HG02973 (cell line): ENCODE results near the gene CUX1.

Experiments used
- ATAC-seq: cut with Tn5 transposase; IDR thresholded peaks from one replicate; pipeline ENCODE4 v1.9.1; 2021; ENCODE audit warnings: moderate library complexity; ENCODE audit not compliant: unreplicated experiment

The CUX1 gene, protein sequence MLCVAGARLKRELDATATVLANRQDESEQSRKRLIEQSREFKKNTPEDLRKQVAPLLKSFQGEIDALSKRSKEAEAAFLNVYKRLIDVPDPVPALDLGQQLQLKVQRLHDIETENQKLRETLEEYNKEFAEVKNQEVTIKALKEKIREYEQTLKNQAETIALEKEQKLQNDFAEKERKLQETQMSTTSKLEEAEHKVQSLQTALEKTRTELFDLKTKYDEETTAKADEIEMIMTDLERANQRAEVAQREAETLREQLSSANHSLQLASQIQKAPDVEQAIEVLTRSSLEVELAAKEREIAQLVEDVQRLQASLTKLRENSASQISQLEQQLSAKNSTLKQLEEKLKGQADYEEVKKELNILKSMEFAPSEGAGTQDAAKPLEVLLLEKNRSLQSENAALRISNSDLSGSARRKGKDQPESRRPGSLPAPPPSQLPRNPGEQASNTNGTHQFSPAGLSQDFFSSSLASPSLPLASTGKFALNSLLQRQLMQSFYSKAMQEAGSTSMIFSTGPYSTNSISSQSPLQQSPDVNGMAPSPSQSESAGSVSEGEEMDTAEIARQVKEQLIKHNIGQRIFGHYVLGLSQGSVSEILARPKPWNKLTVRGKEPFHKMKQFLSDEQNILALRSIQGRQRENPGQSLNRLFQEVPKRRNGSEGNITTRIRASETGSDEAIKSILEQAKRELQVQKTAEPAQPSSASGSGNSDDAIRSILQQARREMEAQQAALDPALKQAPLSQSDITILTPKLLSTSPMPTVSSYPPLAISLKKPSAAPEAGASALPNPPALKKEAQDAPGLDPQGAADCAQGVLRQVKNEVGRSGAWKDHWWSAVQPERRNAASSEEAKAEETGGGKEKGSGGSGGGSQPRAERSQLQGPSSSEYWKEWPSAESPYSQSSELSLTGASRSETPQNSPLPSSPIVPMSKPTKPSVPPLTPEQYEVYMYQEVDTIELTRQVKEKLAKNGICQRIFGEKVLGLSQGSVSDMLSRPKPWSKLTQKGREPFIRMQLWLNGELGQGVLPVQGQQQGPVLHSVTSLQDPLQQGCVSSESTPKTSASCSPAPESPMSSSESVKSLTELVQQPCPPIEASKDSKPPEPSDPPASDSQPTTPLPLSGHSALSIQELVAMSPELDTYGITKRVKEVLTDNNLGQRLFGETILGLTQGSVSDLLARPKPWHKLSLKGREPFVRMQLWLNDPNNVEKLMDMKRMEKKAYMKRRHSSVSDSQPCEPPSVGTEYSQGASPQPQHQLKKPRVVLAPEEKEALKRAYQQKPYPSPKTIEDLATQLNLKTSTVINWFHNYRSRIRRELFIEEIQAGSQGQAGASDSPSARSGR (N-terminal part only)

DNA sequence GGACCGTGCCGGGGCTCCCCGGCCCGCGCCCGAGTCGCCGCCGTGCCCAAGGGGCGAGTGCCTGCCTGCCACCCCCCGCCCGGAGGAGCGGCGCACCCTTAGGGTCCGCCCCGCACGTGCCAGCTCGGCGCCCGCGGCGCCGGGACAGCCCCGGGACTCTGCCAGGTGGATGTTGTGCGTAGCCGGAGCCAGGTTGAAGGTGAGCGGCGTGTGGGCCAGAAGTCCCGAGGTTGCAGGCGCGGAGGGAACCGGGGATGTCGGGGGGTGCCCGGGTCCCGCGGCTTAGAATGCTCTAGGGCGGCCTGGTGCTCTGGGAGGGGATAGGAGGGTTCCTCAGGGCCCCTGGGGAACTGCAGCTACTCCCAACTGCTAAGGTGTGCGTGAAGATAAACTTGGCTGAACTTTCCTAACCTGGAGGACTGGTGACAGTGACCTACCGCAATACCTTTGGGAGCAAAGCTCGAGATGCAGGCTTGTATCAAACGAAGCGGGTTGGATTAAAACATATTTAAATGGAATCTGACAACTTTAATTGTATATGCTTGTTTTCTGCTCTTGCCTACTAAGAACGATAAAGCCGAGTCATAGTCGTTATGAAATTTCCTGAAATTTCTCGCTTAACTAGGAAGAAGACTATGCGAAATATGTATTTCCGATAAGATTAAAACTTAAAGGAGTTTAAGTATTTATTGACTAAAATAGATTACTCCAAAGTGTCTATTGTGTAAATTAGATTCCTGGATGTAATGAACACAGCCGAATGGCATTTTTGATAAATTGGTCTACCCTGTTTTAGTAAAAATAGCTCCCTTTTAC, at the start of gene CUX1:
TSS of gene CUX1 (plus strand) at position 156 of the 816 bp plus-strand sequence. CDS start at position 170, 14 bp downstream.
- ATAC-seq = no peak

DNA sequence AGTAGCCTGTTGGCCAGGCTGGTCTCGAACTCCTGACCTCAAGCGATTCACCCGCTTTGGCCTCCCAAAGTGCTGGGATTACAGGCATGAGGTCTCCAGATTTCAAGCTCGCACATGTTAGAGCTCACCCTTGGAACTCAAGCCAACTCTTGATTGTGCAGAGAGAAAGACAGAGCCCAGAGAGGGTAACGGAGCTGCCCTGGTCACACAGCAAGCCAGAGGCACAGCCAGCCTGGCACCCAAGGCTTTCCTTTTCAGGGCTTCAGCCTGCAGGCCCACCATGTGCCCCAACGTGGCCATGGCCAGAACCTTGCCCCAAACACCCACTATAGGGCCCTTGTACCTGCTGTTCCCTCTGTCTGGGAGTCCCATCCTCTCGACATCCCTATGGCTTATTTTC, 49.1 kb upstream of the CUX1 start:
- ATAC-seq = no peak

DNA sequence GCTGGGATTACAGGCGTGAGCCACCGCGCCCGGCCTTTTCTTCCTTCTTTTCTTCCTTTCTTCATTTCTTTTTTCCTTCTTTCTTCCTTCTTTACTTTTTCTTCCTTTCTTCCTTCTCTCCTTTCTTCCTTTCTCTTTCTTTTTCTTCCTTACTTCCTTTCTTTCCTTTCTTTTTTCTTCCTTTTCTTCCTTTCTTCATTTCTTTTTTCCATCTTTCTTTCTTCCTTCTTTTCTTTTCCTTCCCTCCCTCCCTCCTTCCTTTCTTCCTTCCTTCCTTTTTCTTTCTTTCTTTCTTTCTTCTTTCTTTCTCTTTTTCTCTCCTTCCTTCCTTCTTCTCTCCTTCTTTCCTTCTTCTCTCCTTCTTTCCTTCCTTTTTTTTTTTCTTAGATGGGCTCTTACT, 47.0 kb upstream of the CUX1 start:
- no peak for ATAC-seq

DNA sequence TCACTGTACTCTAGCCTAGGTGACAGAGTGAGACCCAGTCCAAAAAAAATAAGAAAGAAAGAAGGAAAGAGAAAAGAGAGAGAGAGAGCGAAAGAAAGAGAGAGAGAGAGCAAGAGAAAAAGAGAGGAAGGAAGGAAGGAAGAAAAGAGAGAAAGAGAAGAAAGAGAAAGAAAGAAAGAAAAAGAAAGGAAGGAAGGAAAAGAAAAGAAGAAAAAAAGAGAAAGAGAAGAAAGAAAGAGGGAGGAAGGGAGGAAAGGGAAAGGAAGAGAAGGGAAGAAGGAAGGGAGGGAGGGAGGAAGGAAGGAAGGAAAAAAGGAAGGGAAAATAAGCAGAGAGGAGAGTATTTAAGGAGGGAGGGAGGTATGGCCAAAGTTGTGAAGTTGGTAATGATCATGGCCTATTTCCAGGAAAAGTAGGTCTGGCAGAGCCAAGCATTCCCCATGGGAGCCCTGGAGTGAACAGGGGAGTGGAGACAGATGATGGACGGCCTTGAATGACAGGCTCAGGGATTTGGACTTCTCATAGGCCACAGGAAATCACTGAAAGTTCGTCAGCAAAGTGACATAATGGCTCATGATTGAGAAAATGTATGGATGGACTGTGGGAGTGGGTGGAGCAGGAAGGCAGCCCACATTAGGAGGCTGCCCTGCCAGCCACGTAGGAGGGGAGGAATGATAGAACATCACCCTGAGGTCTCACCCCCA, 44.8 kb upstream of the CUX1 start:
- no peak for ATAC-seq

DNA sequence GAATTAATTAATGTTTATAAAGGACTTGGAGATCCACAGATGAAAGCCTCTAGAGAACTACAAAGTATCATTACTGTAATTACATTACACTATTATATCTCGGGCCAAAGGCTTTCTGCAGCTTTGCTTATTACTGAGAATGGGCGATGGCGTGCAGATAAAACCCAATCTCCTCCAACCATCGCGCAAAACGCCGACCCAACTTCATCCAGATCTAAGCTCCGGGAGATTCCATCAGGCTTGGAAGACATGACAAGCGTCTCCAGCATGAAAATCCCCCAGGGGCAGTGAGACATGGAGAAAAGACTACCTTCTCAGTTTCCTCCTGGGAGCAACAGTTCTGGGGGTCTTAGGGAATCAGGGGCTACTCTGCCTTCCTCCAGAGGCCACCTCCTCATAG, 42.2 kb upstream of the CUX1 start:
- ATAC-seq = no peak

DNA sequence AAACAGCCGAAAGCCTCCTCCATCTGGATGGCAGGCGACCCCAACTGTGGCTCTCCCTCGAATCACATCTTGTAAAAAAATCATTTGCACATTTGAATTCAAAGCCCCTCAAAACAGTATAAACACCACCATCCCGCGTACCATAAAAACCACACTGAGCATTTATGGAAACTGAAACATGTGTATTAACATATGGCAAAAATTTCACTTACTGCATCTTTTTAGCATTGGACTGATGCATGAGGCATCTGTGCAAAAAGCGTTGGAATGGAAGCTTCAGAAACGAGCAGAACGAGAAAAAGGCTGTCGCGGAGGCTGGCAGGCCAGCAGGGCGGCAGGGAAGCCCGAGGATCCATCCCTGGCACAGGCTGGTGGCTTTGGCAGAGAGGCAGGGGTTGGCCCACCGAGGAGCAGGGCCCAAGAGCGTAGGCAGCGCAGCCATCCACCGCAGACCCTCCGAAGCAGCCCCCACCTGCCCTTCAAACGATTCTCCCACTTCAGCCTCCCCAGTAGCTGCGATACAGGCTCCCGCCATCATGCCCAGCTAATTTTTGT, 39.3 kb upstream of the CUX1 start:
- ATAC-seq = no peak

DNA sequence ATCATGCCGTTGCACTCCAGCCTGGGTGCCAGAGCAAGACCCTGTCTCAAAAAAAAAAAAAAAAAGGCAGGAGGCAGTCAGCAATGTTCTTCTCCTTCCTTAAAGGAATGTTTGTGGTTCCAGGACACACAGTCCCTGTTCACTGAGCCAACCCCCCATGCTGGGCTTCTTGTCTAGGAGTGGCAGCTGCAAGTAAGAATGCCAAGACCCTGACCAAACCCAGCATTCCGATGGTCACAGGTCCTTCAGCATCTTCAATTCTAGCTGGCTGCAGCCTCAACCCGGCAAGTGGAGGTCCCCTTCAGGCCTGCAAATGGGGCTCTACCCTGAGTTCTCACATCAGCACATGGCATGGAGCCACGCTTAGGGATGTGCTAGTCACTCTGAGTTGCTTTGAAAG, 38.2 kb upstream of the CUX1 start:
- no peak for ATAC-seq

DNA sequence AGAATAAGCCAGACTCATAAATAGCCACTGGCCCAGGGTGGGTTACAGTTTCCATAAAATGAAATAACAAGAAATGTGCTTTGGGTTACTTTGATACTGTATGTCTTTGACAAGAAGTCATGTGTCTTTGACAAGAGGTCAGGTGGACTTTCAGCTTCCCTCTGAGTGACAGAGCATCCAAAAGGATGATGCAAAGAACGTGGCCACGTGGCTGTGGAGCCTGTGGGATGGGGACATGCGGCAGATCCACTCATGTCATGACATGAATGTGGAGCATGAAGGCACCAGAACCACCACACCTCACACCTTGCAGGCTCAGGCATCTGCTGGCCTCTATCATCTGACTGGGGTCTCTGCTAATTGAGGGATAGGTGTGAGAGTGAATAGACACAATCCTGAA, 37.1 kb upstream of the CUX1 start:
- no peak for ATAC-seq

DNA sequence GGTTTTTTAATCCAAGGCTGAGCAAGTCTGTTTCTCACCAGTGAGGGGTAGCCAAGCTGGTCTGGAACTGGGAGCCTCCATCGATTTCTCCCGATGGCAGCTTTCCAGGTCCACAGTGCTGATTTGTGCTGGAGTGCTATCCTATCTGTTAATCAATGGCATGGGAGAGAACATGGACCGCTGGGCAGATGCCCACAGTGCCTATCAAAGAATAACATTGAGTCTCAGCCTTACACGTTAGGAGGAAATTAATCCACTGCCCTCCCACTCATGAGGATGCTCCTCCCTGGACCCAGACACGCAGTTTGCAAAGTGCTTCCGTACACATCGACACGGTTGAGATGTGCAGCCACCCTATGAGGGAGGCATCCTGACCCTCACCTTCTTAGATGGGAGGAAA, 36.0 kb upstream of the CUX1 start:
- ATAC-seq = no peak

DNA sequence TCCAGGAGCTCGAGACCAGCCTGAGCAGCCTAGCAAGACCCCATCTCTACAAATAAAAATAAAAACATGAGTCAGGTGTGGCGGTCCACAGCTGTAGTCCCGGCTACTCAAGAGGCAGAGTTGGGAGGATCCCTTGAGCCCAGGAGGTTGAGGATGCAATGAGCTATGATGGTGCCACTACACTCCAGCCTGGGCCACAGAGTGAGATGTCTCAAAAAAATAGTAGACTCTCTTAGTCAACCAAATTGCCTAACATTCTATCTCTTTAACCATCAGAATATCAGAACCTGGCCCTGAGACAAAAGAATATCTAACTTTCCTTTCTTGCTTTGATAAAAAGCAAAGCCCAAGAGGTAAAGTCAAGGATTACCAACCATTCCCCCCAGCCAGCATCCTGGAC, 35.0 kb upstream of the CUX1 start:
- ATAC-seq = no peak

DNA sequence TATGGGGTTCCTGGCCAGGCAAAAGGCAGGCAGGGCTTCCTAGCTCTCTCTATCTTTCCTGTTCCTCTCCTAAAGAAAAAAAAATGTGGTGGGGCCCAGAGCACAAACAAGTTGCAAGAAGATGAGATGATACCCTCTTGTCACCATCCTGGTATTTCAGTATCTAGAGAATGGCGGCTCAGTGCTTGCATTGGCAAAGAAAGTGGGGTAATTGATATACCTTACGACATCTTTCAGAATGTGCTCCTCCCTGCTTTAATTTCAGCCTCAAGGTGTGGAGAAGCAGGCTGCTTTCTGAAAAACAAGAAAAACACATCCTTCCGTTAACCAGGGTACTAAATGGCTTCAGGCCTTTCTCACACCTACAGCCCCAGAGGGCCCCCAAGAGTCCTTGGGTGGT, 34.5 kb upstream of the CUX1 start:
- ATAC-seq = no peak

DNA sequence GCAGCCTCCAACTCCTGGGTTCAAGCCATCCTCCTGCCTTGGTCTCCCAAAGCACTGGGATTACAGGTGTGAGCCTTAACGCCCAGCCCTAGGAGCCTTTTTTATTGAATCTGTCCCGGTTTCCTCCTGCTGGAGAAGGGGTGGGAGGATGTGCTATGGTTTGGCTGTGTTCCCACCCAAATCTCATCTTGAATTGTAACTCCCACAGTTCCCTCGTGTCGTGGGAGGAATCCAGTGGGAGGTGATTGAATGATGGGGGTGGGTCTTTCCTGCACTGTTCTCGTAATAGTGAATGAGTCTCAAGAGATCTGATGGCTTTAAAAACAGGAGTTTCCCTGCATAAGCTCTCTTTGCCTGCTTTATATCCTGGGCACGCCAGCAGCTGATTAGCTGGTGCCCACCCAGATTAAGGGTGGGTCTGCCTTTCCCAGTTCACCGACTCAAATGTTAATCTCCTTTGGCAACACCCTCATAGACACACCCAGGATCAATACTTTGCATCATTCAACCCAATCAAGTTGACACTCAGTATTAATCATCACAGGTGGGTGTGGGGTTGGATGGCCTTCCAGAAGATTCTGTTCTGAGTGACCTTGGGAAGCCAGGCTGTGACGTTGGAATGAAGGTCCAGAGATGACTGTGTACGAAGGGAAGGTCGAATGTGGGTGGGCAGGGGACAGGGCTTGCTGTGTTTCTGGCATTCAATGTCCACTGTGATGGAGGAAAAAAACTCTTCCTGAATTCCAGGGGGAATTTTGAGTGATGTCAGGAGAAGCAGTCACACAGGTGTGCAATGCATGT, 33.8 kb upstream of the CUX1 start:
- ATAC-seq = no peak

DNA sequence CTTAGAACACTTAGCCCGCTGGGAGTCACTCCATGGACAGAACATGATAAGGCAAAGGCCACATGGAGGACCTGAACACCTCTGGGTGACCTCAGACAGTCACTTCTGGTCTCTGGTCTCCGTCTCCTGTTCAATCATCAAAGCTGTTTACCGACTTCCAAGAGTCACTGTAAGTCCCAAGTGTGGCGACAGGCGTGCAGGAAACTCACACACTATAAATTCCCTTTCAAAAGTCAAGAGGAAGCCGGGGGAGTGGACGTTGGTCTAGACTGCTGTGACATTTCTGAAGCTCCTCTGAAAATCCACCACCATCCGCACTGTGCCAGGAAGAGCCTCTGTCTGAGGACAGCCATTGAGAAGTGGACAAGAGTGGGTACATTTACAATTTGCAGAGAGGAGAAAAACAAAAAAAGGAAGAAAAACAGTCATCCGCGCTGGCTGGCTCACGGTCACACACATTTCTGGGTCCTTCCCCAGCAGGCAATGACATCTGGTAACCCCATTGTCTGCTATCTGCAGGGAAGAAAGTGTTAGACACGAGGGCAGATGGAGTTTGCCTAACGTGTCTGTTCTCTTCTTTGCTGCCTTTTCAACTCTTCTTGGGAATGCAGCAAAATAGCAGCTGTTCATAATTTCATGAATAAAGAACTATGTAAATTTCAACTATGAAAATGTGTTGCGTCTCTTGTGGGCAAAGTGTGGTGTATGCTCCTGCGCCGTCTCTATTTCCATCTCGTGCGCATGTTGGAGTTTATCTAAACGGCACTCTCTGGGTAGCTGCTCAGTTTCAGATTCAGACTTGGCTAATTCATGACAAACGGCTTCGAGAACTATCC, 32.9 kb upstream of the CUX1 start:
- ATAC-seq = no peak

DNA sequence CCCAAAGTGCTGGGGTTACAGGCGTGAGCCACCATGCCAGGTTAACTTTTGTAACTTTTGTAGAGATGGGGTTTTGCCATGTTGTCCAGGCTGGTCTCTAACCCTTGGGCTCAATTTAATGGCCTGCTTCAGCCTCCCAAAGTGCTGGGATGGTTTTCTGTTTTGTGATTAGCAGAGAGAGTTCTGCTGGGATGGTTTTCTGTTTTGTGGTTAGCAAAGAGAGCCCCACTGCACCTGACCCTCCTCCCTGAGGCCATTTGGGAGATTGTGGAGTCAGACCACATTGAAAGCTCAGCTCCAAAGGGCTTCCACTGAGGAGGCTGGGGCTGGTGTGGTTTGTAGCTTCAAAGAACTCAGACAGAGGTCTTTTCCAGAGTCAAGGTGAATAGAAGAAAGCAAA, 29.6 kb upstream of the CUX1 start:
- no peak for ATAC-seq

DNA sequence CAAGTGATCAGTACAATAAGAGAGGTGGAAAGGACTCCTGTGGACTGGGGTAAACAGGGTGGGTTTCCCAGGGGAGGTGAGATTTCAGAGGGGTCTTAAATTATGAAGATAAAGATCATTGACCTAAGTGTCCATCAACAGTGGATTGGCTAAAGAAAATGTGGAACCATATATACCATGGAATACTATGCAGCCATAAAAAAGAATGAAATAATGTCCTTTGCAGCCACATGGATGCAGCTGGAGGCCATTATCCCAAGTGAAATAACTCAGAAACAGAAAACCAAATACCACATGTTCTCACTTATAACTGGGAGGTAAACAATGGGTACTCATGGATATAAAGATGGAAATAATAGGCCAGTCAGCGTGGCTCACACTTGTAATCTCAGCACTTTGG, 28.9 kb upstream of the CUX1 start:
- no peak for ATAC-seq

DNA sequence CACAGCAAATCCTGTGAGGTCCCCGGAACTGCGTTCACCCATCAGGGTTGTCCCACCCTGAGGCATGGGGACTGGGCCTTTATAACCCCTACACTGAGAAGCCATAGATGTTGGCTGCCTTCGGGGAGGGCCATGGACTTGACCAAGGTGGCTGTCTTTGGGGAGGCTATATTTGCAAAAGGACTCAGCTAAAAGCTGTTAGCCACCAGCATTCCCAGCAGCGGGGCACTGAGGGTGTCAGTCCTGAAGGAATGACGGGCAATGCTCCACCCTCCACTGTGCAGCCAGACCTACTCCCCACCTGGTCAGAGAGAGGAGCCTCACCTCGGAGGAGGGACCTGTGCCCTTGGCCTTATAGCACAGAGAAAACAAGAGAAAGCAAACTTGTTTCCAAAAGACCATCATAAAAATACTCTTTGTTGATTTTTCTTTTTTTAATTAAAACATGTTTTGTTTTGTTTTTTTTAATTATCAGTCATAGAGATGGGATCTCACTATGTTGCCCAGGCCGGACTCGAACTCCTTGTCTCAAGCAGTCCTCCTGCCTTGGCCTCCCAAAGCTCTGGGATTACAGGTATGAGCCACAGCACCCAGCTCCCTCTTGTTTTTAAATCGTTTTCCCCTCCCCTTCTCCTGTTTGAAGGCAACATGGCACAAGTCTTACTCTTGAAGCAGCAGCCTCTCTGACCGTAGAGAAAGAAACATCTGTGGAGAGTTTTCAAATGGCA, 26.7 kb upstream of the CUX1 start:
- no peak for ATAC-seq

DNA sequence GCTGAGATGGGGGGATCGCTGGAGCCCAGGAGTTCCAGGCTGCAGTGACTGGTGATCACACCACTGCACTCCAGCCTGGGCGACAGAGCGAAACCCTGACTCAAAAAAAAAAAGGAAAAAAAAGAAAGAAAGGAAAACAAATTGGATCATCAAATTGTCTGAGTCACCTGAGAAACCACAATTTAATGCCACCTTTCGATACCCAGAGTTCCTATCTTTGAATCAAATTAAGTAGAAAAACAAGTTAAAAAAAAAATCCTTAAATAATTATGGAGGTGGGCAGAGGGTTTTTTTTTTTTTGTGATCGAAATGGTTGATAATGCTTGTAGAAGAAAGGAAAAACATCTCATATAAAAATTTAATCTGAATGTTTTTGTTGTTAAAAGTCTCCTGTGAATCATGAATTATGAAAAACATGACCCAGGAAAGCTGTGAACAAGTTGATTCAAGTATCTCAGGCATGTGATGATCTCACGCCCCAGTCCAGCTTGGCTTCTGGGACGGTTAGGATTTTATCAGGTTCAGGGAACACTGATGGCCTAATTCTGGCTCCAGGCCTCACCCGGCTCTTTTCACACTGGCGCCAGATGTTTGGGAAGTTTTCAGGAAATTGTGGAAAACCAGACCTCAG, 25.3 kb upstream of the CUX1 start:
- ATAC-seq = no peak
